ENCODE results near the gene RGS8.
"Not testable (repeated sequence)": the region's sequence is repeated elsewhere in the genome, so short reads cannot be mapped to it uniquely, and the experiment has no call there.

The RGS8 gene

DNA sequence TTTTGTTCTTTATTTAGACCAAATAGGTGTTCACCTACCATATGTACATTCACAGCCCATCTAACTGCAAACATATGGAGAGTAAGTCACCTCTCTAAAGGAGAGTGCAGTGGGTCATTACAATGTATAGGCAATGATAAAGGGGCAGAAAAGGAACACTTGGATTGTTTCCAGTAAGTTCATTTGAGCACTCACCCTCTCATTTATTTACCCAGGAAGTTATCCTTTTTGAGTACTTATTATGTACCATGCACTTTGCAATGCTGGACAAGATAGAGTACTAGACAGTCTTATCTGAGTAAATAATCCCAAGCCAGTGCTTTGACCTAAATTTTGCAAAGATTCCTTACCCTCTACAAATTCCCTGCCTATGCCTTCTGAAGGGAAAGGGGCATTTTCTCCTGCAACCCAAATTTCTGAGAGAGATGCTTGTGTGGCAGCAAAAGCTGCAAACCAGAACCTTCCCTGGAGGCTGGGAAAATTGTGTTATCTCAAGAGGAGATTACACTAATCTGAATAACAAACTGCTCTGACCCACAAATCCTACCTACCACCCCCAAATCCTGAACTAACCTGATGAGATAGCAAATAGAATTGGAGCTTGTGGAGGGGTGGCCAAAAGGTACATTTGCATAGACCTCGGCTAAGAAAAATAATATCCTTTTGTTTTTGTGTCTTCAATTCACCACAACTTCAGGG lies 18.6 kb upstream of the RGS8 start:
- Histone ChIP-seq H3K4me3 (ENCODE audit: low read depth in 1 of 2, low read length in 2 of 2) (no peak overlapping the region), H3K27me3 (ENCODE audit: control insufficient read depth in 1 of 2, insufficient read depth in 2 of 2, low read length in 2 of 2) (no peaks in the 10 kb centered on the region), H3K36me3 (ENCODE audit: control insufficient read depth in 1 of 2, insufficient read depth in 2 of 2, low read length in 2 of 2) (no peaks in the 10 kb centered on the region), H3K9ac (ENCODE audit: low read depth in 1 of 2, low read length in 2 of 2) (no peak overlapping the region), H3K4me1 (ENCODE audit: control insufficient read depth in 1 of 2, insufficient read depth in 2 of 2, low read length in 2 of 2) (no peaks in the 10 kb centered on the region), H3K27ac (ENCODE audit: low read depth, low read length) (no peak overlapping the region), H3K9me3 (ENCODE audit: control insufficient read depth in 1 of 2, low read length in 2 of 2) (no peaks in the 10 kb centered on the region)

DNA sequence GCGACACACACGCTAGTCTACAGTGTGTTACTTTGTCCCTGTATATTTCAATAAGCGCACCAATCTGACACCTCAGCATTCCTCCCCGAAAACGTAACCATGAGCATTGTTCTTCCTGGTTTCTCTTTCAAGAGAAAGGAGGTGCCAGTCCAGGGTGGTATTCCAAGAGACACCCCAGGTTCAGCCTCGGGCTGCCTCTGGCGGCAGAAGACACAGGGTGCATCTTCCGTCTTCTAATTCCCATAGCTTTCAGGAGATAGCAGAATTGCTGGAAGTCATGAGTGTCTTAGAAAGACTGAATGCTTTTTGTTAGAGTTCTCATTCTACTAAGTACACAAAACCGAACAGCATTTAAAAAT lies 15.9 kb upstream of the RGS8 start:
- Histone ChIP-seq H3K27ac (ENCODE audit: low read depth, low read length) (no peak overlapping the region), H3K36me3 (ENCODE audit: control insufficient read depth in 1 of 2, insufficient read depth in 2 of 2, low read length in 2 of 2) (no peaks in the 10 kb centered on the region), H3K9me3 (ENCODE audit: control insufficient read depth in 1 of 2, low read length in 2 of 2) (no peaks in the 10 kb centered on the region), H3K9ac (ENCODE audit: low read depth in 1 of 2, low read length in 2 of 2) (no peak overlapping the region), H3K4me1 (ENCODE audit: control insufficient read depth in 1 of 2, insufficient read depth in 2 of 2, low read length in 2 of 2) (peaks cover 0 to 3% of the 10 kb centered on the region in 2 donors), H3K27me3 (ENCODE audit: control insufficient read depth in 1 of 2, insufficient read depth in 2 of 2, low read length in 2 of 2) (no peaks in the 10 kb centered on the region), H3K4me3 (ENCODE audit: low read depth in 1 of 2, low read length in 2 of 2) (no peak overlapping the region)

DNA sequence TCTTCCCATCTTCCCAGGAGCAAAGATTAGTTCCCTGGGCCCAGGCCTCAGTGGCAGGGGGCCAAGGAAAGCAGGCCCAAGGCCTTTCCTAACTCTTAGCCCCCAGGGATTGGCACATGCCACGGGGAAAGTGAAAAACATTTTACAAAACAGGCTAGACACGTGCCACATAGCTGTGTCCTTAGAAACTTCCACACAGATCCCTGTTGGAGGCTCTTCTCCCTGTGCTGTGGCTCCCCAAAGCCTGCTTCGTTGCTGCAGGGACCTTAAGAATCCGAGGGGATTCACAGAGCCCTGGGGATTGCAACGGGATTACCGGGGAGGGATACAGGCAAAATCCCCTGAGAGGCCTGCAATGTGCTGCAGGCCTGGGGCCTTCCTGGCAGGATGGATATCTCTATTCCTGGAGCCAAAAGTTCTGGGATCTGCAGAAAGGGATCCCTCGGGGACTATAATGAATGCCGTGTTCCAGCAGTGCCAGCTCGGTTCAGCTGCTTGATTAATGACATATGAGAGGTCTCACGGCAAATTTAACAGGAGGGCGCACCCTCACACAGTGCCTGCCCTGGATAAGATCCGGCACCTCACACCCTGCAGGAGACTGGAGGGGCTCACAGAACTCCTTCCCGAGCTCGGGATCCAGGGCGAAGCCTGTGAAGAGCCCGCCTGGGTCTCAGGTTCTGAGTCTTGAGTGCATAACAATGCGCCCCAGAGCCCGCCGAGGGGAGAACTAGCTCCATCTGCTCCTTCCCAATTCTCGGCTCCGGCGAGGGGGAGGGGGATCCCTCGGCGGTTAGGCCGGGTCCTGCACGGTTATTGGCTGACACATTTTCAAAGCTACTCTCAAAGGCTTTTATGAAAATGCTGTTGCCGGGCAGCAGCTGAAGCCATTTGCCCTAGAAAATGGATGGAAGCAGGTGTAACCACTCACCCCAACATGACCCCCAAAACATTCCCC lies 15.3 kb upstream of the RGS8 start:
- Histone ChIP-seq H3K27ac (ENCODE audit: low read depth, low read length) (no peak overlapping the region), H3K4me3 (ENCODE audit: low read depth in 1 of 2, low read length in 2 of 2) (no peak overlapping the region), H3K9me3 (ENCODE audit: control insufficient read depth in 1 of 2, low read length in 2 of 2) (no peaks in the 10 kb centered on the region), H3K4me1 (ENCODE audit: control insufficient read depth in 1 of 2, insufficient read depth in 2 of 2, low read length in 2 of 2) (peaks cover 0 to 3% of the 10 kb centered on the region in 2 donors), H3K27me3 (ENCODE audit: control insufficient read depth in 1 of 2, insufficient read depth in 2 of 2, low read length in 2 of 2) (no peaks in the 10 kb centered on the region), H3K9ac (ENCODE audit: low read depth in 1 of 2, low read length in 2 of 2) (no peak overlapping the region), H3K36me3 (ENCODE audit: control insufficient read depth in 1 of 2, insufficient read depth in 2 of 2, low read length in 2 of 2) (no peaks in the 10 kb centered on the region)

- Histone ChIP-seq H3K4me1 (ENCODE audit: control insufficient read depth in 1 of 2, insufficient read depth in 2 of 2, low read length in 2 of 2) (peaks cover 0 to 3% of the 10 kb centered on the region in 2 donors), H3K4me3 (ENCODE audit: low read depth in 1 of 2, low read length in 2 of 2) (no peak overlapping the region), H3K27me3 (ENCODE audit: control insufficient read depth in 1 of 2, insufficient read depth in 2 of 2, low read length in 2 of 2) (no peaks in the 10 kb centered on the region), H3K27ac (ENCODE audit: low read depth, low read length) (no peak overlapping the region), H3K36me3 (ENCODE audit: control insufficient read depth in 1 of 2, insufficient read depth in 2 of 2, low read length in 2 of 2) (no peaks in the 10 kb centered on the region), H3K9me3 (ENCODE audit: control insufficient read depth in 1 of 2, low read length in 2 of 2) (no peaks in the 10 kb centered on the region), H3K9ac (ENCODE audit: low read depth in 1 of 2, low read length in 2 of 2) (no peak overlapping the region)
These were observed 14.6 kb upstream of the RGS8 start for GRCh38 chr1:182698971-182699370.

DNA sequence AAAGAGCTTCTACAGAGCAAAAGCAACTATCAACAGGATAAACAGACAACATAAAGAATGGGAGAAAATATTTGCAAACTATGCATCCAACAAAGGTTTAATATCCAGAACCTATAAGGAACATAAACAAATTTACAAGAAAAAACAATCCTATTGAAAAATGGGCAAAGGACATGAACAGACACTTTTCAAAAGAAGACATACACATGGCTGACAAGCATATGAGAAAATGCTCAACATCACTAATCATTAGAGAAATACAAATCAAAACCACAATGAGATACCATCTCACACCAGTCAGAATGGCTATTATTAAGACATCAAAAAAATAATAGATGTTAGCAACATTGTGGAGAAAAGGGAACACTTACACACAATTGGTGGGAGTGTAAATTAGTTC lies 8.8 kb upstream of the RGS8 start:
- H3K4me3 ChIP-seq (ENCODE audit: low read depth in 1 of 2, low read length in 2 of 2); H3K9ac ChIP-seq (ENCODE audit: low read depth in 1 of 2, low read length in 2 of 2); H3K36me3 ChIP-seq (ENCODE audit: control insufficient read depth in 1 of 2, insufficient read depth in 2 of 2, low read length in 2 of 2); H3K4me1 ChIP-seq (ENCODE audit: control insufficient read depth in 1 of 2, insufficient read depth in 2 of 2, low read length in 2 of 2); H3K9me3 ChIP-seq (ENCODE audit: control insufficient read depth in 1 of 2, low read length in 2 of 2); H3K27ac ChIP-seq (ENCODE audit: low read depth, low read length); H3K27me3 ChIP-seq (ENCODE audit: control insufficient read depth in 1 of 2, insufficient read depth in 2 of 2, low read length in 2 of 2): not testable (repeated sequence)

DNA sequence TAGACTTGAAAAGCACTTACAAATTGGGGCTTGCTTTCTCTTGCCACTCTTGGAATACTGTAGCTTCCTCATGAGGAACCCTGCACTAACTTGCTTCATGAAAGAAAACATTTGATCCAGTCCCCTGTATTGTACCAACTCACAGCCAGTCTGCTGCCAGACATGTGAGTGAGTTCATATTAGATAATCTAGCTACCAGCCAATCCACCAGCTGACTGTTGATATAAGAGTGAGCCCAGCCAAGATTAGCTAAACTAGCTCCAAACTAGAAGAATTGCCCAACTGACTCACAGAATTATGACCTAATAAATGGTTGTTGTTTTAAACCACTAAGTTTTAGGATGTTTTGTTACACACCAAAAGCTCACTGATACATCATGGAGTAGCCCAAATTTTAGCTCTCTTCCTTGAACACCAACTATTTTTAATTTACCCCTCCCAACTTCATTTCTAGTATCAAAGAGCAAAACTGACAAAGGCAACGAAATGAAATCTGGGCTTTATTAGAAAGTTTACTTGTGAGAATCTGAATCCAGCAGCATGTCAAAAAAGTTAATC lies 6.6 kb upstream of the RGS8 start:
- H3K4me1 ChIP-seq (ENCODE audit: control insufficient read depth in 1 of 2, insufficient read depth in 2 of 2, low read length in 2 of 2): peaks cover 0 to 18% of the 10 kb centered on the region in 2 donors
- H3K9me3 ChIP-seq (ENCODE audit: control insufficient read depth in 1 of 2, low read length in 2 of 2): peaks cover 0 to 4% of the 10 kb centered on the region in 2 donors
- no peaks in the 10 kb centered on the region for H3K36me3 ChIP-seq (ENCODE audit: control insufficient read depth in 1 of 2, insufficient read depth in 2 of 2, low read length in 2 of 2)
- H3K4me3 ChIP-seq (ENCODE audit: low read depth in 1 of 2, low read length in 2 of 2): no peak overlapping the region
- H3K27ac ChIP-seq (ENCODE audit: low read depth, low read length): no peak overlapping the region
- H3K27me3 ChIP-seq (ENCODE audit: control insufficient read depth in 1 of 2, insufficient read depth in 2 of 2, low read length in 2 of 2): peaks cover 0 to under 1% of the 10 kb centered on the region in 2 donors
- no peak overlapping the region for H3K9ac ChIP-seq (ENCODE audit: low read depth in 1 of 2, low read length in 2 of 2)

DNA sequence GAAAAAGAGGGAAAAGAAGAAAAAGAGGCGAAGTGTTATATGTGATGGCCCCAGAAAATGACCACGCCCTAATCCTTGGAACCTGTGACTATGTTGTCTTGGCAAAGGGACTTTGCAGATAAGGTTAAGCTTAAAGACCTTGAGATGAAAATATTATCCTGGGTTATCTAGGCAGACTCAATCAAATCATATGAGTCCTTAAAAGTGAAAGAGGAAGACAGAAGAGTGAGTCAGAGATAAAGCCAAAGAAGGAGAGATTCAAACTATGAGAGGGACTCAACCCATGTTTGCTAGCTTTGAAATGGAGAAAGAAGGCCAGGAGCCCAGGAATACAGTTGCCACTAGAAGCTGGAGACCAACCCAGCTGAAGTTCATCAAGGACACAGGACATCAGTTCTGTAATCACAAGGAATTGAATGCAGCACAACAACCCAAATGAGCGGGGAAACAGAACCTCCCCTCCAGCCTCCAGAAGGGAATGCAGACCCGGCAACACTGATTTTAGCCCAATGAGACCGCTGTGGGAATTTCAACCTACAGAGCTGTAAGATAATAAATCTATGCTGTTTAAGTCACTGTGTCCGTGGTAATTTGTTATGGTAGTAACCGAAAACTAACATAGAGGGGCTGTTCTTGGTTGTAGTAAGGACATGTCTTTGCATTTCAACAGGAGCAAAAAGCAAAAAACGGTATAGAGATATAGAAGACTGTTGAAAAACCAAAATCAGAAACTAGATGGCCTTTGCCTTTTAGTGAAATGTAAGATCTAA lies 4.2 kb upstream of the RGS8 start:
- Histone ChIP-seq H3K36me3 (ENCODE audit: control insufficient read depth in 1 of 2, insufficient read depth in 2 of 2, low read length in 2 of 2) (no peaks in the 10 kb centered on the region), H3K9me3 (ENCODE audit: control insufficient read depth in 1 of 2, low read length in 2 of 2) (peaks cover 0 to 4% of the 10 kb centered on the region in 2 donors), H3K4me1 (ENCODE audit: control insufficient read depth in 1 of 2, insufficient read depth in 2 of 2, low read length in 2 of 2) (peaks cover 0 to 18% of the 10 kb centered on the region in 2 donors), H3K27ac (ENCODE audit: low read depth, low read length) (no peak overlapping the region), H3K27me3 (ENCODE audit: control insufficient read depth in 1 of 2, insufficient read depth in 2 of 2, low read length in 2 of 2) (peaks cover 0 to 2% of the 10 kb centered on the region in 2 donors), H3K4me3 (ENCODE audit: low read depth in 1 of 2, low read length in 2 of 2) (no peak overlapping the region), H3K9ac (ENCODE audit: low read depth in 1 of 2, low read length in 2 of 2) (no peak overlapping the region)

GRCh38 chr1:182687361-182687760 lies 3.0 kb upstream of the RGS8 start:
- Histone ChIP-seq H3K4me1 (ENCODE audit: control insufficient read depth in 1 of 2, insufficient read depth in 2 of 2, low read length in 2 of 2) (peaks cover 0 to 18% of the 10 kb centered on the region in 2 donors), H3K9me3 (ENCODE audit: control insufficient read depth in 1 of 2, low read length in 2 of 2) (no peaks in the 10 kb centered on the region), H3K27me3 (ENCODE audit: control insufficient read depth in 1 of 2, insufficient read depth in 2 of 2, low read length in 2 of 2) (peaks cover 0 to 2% of the 10 kb centered on the region in 2 donors), H3K27ac (ENCODE audit: low read depth, low read length) (no peak overlapping the region), H3K9ac (ENCODE audit: low read depth in 1 of 2, low read length in 2 of 2) (no peak overlapping the region), H3K4me3 (ENCODE audit: low read depth in 1 of 2, low read length in 2 of 2) (no peak overlapping the region), H3K36me3 (ENCODE audit: control insufficient read depth in 1 of 2, insufficient read depth in 2 of 2, low read length in 2 of 2) (no peaks in the 10 kb centered on the region)

GRCh38 chr1:182686446-182686845 lies 2.1 kb upstream of the RGS8 start:
- Histone ChIP-seq H3K9ac (ENCODE audit: low read depth in 1 of 2, low read length in 2 of 2) (no peak overlapping the region), H3K27ac (ENCODE audit: low read depth, low read length) (no peak overlapping the region), H3K9me3 (ENCODE audit: control insufficient read depth in 1 of 2, low read length in 2 of 2) (no peaks in the 10 kb centered on the region), H3K4me3 (ENCODE audit: low read depth in 1 of 2, low read length in 2 of 2) (no peak overlapping the region), H3K4me1 (ENCODE audit: control insufficient read depth in 1 of 2, insufficient read depth in 2 of 2, low read length in 2 of 2) (peaks cover 0 to 18% of the 10 kb centered on the region in 2 donors), H3K36me3 (ENCODE audit: control insufficient read depth in 1 of 2, insufficient read depth in 2 of 2, low read length in 2 of 2) (no peaks in the 10 kb centered on the region), H3K27me3 (ENCODE audit: control insufficient read depth in 1 of 2, insufficient read depth in 2 of 2, low read length in 2 of 2) (peaks cover 0 to 2% of the 10 kb centered on the region in 2 donors)
